ENCODE results near the gene PANX2.
"Not testable (repeated sequence)": the region's sequence is repeated elsewhere in the genome, so short reads cannot be mapped to it uniquely, and the experiment has no call there.

Gene PANX2

DNA sequence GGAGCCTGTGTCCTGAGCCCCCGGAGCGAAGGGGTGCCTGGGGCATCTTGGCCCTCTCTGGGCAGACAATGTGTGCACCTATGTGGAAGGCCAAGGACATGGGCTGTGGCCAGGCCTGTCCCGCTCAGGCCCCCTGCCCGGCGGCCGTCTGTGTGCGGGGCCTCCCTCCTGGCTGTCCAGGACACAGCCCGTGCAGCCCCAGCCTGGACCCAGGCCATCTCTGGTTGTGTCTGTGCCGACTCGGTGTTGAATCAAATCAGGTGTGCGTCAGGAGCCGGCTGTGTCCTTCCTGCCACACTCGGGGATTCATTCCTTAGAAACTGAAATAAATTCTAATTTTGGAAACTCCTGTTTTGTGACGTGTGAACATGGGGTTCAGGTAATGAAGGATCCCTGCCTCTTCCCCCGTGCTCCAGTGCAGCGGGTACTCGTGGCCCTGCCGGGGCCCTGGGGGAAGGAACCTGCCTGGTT lies 28.8 kb downstream of the PANX2 start:
- DNase-seq (ENCODE audit: low spot score) = no peak

DNA sequence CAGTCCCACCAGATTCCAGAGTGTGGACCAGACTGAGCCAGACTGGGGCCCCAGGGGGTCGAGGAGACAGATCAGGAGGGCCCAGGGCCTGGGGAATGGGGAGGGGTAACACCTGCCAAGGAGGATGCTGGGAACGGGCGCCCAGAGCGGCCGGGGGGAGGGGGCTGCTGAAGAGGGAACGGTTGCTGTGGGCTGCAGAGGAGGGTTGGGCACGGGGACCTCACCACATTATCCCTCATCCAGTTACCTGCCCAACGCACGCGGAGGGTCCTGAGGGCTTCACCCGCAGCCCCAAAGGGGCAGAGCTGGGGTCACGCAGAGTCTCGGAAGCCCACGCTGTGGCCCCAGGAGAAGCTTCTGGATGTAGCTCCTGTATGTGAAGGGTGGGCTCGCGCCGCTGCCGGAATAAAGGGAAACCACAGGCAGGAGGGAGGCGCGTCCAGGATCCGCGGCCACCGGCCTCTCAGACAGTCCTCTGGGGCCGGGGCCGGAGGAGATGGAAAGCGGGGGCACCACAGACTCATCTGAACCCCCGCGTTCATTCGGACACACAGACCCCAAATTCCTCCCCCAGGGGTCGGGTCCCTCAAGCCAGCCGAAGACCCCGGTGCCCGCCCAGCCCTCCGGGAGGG lies 29.4 kb downstream of the PANX2 start:
- no peak for DNase-seq (ENCODE audit: low spot score)

- DNase-seq (ENCODE audit: low spot score) = peak; percentile 96
Measured at GRCh38 chr22:50200461-50201190, 30.1 kb downstream of the PANX2 start, which contains the start of gene SELENOO. SELENOO (plus strand) TSS chr22:50201011; CDS start chr22:50201037, 26 bp downstream.

GRCh38 chr22:50201191-50202129 lies 30.9 kb downstream of the PANX2 start:
- no peak for DNase-seq (ENCODE audit: low spot score)

DNA sequence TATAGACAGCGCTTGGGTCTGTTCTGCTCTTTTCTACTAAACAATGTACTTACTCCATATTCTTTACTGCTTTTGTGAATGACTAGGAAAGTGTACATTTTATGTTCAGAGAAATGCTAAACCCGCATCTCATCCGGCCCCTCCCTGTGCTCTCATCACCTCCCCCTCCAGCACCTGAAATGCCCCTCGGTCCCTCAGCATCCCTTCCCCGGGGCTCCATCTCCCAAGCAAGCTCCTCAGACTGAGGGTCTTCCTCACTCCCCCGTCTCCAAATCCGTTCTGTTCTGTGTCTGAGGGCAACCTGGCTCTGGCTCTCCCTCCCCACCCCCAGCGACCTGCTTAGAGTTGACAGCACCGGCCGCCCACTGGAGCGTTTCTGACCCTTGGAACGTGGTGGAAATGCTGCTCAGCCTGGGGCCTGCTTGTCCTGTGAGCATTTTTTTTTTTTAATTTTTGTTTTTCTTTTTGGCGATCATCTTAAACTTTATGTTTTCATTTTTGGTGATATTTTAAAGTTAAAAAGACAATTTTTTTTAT lies 31.7 kb downstream of the PANX2 start:
- DNase-seq (ENCODE audit: low spot score) = no peak

GRCh38 chr22:50203288-50203687 lies 32.8 kb downstream of the PANX2 start:
- DNase-seq (ENCODE audit: low spot score) = no peak

- no peak for DNase-seq (ENCODE audit: low spot score)
Measured at GRCh38 chr22:50204571-50204970, 34.0 kb downstream of the PANX2 start.

DNA sequence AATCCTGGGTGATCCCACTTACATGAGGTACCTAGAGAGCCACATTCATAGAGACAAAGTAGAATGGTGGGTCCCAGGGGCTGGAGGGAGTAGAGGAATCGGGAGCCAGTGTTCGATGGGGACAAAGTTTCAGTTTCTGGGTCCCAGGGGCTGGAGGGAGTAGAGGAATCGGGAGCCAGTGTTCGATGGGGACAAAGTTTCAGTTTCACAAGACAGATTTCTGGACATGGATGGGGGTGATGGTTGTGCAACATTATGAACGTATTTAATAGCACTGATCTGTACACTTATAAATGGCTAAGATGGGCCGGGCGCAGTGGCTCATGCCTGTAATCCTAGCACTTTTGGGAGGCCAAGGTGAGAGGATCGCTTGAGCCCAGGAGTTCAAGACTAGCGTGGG lies 34.5 kb downstream of the PANX2 start:
- DNase-seq (ENCODE audit: low spot score) = not testable (repeated sequence)

GRCh38 chr22:50205781-50206569 lies 35.4 kb downstream of the PANX2 start:
- DNase-seq (ENCODE audit: low spot score) = no peak

DNA sequence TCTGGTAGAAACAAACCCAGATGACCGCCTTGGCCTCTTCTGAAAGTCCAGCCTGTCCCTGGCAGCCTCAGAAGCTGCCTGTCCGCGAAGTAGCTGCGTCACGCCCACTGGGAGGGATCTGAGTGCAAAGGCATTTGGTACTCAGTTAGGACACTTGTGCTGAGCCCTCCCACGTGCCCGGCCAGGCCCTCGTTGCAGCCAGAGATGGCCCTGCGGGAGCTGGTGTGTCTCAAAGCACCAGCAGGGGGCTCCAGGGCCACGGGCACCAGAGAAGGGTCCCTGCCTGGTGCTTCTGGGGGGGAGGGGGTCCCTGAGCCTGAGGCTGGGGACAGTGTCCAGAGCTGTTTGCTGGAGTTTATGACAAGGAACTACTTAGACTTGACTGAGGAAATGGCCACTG lies 36.1 kb downstream of the PANX2 start:
- peak; percentile 27 for DNase-seq (ENCODE audit: low spot score)

- DNase-seq (ENCODE audit: low spot score) = no peak
Measured at GRCh38 chr22:50207383-50208140, 37.0 kb downstream of the PANX2 start.

DNA sequence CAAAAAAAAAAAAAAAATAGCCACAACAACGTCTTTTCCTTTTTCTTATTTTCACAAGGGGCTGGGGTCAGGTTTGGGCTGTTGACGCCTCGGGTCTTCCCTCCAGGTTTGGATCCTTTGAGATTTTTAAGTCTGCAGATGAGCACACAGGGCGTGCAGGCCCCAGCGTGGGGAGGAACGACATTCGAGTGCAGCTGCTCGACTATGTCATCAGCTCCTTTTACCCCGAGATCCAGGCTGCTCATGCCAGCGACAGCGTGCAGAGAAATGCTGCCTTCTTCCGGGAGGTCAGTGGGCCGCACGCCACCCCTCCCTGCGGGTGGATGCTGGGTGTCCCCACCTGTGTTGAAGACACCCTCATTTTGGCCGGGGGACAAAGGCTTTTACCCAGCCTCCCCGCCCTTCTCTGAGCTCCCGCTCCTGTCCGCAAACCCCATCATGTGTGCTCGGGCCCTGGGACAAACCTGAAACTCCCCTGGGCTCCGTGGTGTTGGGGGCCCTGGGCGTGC lies 38.0 kb downstream of the PANX2 start:
- DNase-seq (ENCODE audit: low spot score) = no peak

- DNase-seq (ENCODE audit: low spot score) = no peak
Measured at GRCh38 chr22:50208939-50209892, 38.7 kb downstream of the PANX2 start.

- DNase-seq (ENCODE audit: low spot score) = peak; percentile 83
Measured at GRCh38 chr22:50209893-50210292, 39.4 kb downstream of the PANX2 start.

- DNase-seq (ENCODE audit: low spot score) = no peak
Measured at GRCh38 chr22:50210378-50211139, 40.0 kb downstream of the PANX2 start.

GRCh38 chr22:50211147-50211546 lies 40.6 kb downstream of the PANX2 start:
- DNase-seq (ENCODE audit: low spot score) = no peak

DNA sequence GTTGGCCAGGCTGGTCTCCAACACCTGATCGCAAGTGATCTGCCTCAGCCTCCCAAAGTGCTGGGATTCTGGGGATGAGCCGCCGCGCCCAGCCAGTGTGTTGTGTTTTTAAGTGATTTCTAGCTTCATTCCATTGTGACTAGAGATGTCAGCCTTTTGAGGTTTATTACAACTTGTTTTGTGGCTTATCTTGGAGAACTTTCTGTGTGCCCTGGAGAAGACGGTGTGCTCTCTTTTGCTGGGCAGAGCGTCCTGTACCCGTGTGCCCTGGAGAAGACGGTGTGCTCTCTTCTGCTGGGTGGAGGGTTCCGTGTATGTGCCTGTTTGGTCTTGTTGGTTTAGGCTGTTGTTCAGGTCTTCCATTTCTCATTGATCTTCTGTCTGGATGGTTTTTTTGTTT lies 42.7 kb downstream of the PANX2 start:
- no peak for DNase-seq (ENCODE audit: low spot score)

DNA sequence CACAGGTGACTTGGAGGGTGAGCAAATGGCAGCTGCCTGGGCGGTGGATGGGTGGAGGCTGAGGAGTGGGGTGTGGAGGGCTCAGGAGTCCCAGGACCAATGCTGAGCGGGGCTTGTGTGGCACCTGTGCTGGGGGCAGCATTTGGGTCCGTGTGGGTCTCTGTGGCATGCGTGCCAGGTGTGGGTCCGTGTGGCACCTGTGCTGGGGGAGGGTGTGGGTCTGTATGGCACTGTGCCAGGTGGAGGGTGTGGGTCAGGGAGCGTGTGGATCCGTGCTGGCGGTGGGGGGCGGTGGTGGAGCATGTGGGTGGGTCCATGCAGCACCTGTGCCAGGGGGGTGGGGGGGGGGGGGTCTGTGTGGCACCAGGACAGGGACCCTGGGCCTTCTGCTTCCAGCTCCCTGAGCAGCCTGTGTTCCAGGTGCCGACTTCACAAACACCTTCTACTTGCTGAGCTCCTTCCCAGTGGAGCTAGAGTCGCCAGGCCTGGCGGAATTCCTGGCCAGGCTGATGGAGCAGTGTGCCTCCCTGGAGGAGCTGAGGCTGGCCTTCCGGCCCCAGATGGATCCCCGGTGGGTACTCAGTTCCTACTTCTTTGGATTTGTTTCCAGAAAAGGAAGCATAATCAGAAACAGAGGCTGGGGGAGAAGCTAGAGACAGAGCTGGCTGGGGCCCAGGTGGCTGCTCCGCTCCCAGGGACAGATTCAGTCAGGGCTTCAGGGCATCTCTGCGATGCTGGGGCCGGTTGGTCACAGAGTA lies 44.9 kb downstream of the PANX2 start:
- no peak for DNase-seq (ENCODE audit: low spot score)
